ENCODE data around the gene DYNC2I2. TPM values are rescaled to one million over a fixed set of nuclear protein-coding genes. Genes with fewer than 3 reads are reported as not detected.
A peak's percentile ranks its signal among the peaks of the same experiment; 100 is the strongest.

DYNC2I2 gene
- total RNA-seq, 2 donors from 2014 or later = 34.8 to 51.5 TPM

GRCh38 chr9:128642675-128643245 lies 13.9 kb downstream of the DYNC2I2 start:
- DNase-seq = no peak
- intact Hi-C loops (cut with DNase I, micrococcal nuclease) = no loop called here
- no peak for ATAC-seq

- no peak for DNase-seq
- no peak for ATAC-seq
- intact Hi-C loops (cut with DNase I, micrococcal nuclease) = no loop called here
Observed at GRCh38 chr9:128640603-128641002, 16.0 kb downstream of the DYNC2I2 start.

GRCh38 chr9:128638580-128638979 lies 18.1 kb downstream of the DYNC2I2 start:
- intact Hi-C loops (cut with DNase I, micrococcal nuclease) = no loop called here
- ATAC-seq (no peak), DNase-seq (no peak)

GRCh38 chr9:128637656-128638055 lies 19.0 kb downstream of the DYNC2I2 start:
- ATAC-seq = no peak
- DNase-seq = no peak
- intact Hi-C loops (cut with DNase I, micrococcal nuclease) = no loop called here

- ATAC-seq = no peak
- no peak for DNase-seq
- intact Hi-C loops (cut with DNase I, micrococcal nuclease) = no loop called here
Observed at GRCh38 chr9:128636556-128637530, 19.8 kb downstream of the DYNC2I2 start.

GRCh38 chr9:128636024-128636390 lies 20.6 kb downstream of the DYNC2I2 start:
- intact Hi-C loops (cut with DNase I, micrococcal nuclease) = no loop called here

GRCh38 chr9:128635266-128636023 lies 21.2 kb downstream of the DYNC2I2 start:
- peak; percentile 86 to 94 for DNase-seq
- ATAC-seq = peak; percentile 88
- intact Hi-C loops (cut with DNase I, micrococcal nuclease) = no loop called here

More at GRCh38 chr9:128636024-128636390, 20.6 kb downstream of the DYNC2I2 start:
- DNase-seq (peak; percentile 75 to 77), ATAC-seq (peak; percentile 76)

- ATAC-seq (no peak), DNase-seq (no peak)
- intact Hi-C loops (cut with DNase I, micrococcal nuclease) = no loop called here
Observed at GRCh38 chr9:128634651-128635262, 21.9 kb downstream of the DYNC2I2 start.

GRCh38 chr9:128634111-128634510 lies 22.5 kb downstream of the DYNC2I2 start:
- intact Hi-C loops (cut with DNase I, micrococcal nuclease) = no loop called here
- no peak for DNase-seq
- ATAC-seq = no peak

- intact Hi-C loops (cut with DNase I, micrococcal nuclease) = no loop called here
- no peak for DNase-seq
- no peak for ATAC-seq
Observed at GRCh38 chr9:128633601-128634000, 23.0 kb downstream of the DYNC2I2 start.

GRCh38 chr9:128633057-128633456 lies 23.6 kb downstream of the DYNC2I2 start:
- ATAC-seq = no peak
- intact Hi-C loops (cut with DNase I, micrococcal nuclease) = no loop called here

GRCh38 chr9:128632486-128632885 lies 24.2 kb downstream of the DYNC2I2 start:
- ATAC-seq = no peak
- DNase-seq = no peak
- intact Hi-C loops (cut with DNase I, micrococcal nuclease) = no loop called here

More at GRCh38 chr9:128633057-128633456, 23.6 kb downstream of the DYNC2I2 start:
- no peak for DNase-seq

- intact Hi-C loops (cut with DNase I, micrococcal nuclease) = no loop called here
- DNase-seq = no peak
- ATAC-seq = no peak
Observed at GRCh38 chr9:128632066-128632465, 24.6 kb downstream of the DYNC2I2 start.

GRCh38 chr9:128631636-128632035 lies 25.0 kb downstream of the DYNC2I2 start:
- ATAC-seq (no peak), DNase-seq (no peak)
- intact Hi-C loops (cut with DNase I, micrococcal nuclease) = no loop called here

GRCh38 chr9:128629852-128630545 lies 26.6 kb downstream of the DYNC2I2 start:
- DNase-seq = peak in 1 of 2 donors; percentile 4

GRCh38 chr9:128629136-128629535 lies 27.5 kb downstream of the DYNC2I2 start:
- intact Hi-C loops (cut with DNase I, micrococcal nuclease) = no loop called here
- DNase-seq (no peak), ATAC-seq (no peak)

More at GRCh38 chr9:128629852-128630545, 26.6 kb downstream of the DYNC2I2 start:
- ATAC-seq = no peak
- intact Hi-C loops (cut with DNase I, micrococcal nuclease) = no loop called here

- peak; percentile 35 for ATAC-seq
Observed at GRCh38 chr9:128628471-128629048, 28.1 kb downstream of the DYNC2I2 start.

GRCh38 chr9:128627906-128628305 lies 28.7 kb downstream of the DYNC2I2 start:
- no peak for ATAC-seq
- DNase-seq = no peak
- intact Hi-C loops (cut with DNase I, micrococcal nuclease) = no loop called here

More at GRCh38 chr9:128628471-128629048, 28.1 kb downstream of the DYNC2I2 start:
- DNase-seq = no peak
- intact Hi-C loops (cut with DNase I, micrococcal nuclease) = no loop called here

Data from left colon (tissue), 2 donors.